HG03571 (cell line): ENCODE results near the gene CLDN2.
"Not testable (repeated sequence)": the region's sequence is repeated elsewhere in the genome, so short reads cannot be mapped to it uniquely, and the experiment has no call there.

Experiments
- ATAC-seq: cut with Tn5 transposase; IDR thresholded peaks from one replicate; pipeline ENCODE4 v1.9.1; 2021; ENCODE audit not compliant: unreplicated experiment

CLDN2 gene

GRCh38 chrX:106955004-106955772 is 35.0 kb downstream of the CLDN2 start:
- no peak for ATAC-seq

DNA sequence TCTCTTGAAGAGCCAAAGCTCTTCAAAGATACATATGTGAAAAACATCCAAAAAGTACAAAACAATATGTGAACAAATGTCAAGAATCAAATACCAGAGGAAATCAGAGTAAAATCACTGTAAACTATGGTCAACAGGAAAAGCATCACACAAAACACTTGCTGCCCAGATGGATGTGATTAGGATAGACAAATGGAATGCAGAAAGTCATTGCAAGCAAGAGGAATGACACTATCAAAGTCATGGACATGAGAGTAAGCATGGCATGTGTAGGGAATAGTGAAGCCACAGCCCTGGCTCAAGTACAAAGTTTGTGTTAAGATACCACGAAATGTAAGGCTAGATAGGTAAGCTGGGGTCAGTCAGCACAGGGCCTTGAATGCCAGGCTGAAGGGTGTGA is 37.7 kb downstream of the CLDN2 start:
- ATAC-seq: no peak

- ATAC-seq: no peak
These were observed 39.7 kb downstream of the CLDN2 start for GRCh38 chrX:106959901-106960300.

DNA sequence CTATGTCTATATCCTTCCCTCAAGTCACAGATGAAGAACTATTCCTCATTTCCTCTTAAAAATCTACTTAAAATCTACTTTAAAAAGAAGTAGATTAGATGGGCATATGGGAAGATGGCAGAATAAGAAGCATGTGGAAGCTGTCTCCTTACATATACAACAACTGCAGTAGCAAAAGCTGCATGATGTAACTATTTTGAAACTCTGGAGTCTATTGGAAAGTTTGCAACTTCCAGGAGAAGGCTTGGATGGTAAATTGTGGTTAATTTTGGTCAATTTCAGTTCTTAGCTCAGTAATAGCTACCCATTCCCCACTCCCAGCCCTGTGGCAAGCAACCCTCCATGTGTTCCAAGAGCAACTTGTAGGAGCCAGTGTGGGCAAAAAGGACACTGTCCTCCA is 42.9 kb downstream of the CLDN2 start:
- no peak for ATAC-seq

DNA sequence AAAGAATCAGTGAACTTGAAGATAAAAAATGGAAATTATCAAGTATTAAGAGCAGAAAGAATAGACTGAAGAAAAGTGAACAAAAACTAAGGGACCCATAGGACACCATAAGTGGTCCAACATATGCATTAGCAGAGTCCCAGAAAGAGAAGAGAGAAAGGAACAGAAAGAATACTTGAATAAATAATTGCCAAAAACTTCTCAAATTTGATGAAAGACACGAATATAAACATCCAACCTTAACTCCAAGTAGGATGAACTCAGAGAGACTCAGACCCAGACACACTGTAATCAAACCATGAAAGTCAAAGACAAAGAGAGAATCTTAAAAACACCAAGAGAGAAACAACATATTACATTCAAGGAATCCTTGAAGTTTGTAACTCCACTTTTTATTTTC is 44.1 kb downstream of the CLDN2 start:
- no peak for ATAC-seq

DNA sequence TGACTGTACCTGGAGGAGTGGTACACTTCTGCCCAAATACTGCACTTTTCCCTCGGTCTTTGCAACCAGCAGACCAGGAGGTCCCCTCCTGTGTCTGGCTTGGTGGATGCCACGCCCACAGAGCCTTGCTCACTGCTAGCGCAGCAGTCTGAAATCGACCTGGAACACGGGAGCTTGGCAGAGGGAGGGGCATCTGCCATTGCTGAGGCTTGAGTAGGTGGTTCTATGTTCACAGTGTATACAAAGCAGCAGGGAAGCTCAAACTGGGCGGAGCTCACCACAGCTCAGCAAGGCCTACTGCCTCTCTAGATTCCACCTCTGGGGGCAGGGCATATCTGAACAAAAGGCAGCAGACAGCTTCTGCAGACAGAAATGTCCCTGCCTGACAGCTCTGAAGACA is 46.3 kb downstream of the CLDN2 start:
- ATAC-seq: not testable (repeated sequence)

- ATAC-seq: no peak
These were observed 52.7 kb downstream of the CLDN2 start for GRCh38 chrX:106972896-106973295.

DNA sequence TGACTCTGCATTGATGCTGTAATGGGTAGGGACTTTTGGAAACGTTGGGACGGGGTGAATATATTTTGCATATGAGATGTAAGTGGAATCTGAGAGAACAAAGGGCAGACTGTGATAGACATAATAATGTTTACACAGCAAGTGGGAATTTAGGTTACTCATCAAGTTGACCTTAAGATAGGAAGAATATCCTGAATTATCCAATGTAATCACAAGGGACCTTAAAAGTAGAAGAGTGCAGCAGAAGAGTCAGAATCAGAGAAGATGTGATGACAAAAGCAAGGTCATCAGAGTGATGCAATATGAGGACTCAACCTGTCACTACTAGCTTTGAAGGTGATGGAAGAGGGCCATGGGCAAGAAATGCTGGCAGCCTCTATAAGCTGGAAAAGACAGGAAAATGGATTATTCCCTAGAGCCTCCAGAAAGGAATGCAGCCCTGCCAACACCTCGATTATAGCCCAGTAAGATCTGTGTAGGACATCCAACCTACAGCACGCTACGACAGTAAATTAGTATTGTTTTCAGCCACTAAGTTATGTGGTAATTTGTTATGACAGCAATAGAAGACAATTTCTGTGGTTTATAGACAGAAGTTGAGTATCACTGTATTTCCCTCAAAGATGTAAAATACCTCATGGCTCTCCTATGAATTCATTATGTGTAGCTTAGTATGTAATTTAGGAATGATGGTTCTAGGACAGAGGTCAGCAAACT is 53.4 kb downstream of the CLDN2 start:
- ATAC-seq: no peak

- ATAC-seq: no peak
These were observed 56.2 kb downstream of the CLDN2 start for GRCh38 chrX:106976416-106976815.
